Measurements from ENCODE around the gene RSAD1. TPM values are rescaled to one million over a fixed set of nuclear protein-coding genes. Genes with fewer than 3 reads are reported as not detected.

Gene RSAD1
- total and polyA plus RNA-seq, 11 donors: 30.9 to 50.0 (median 42.8) TPM

DNA sequence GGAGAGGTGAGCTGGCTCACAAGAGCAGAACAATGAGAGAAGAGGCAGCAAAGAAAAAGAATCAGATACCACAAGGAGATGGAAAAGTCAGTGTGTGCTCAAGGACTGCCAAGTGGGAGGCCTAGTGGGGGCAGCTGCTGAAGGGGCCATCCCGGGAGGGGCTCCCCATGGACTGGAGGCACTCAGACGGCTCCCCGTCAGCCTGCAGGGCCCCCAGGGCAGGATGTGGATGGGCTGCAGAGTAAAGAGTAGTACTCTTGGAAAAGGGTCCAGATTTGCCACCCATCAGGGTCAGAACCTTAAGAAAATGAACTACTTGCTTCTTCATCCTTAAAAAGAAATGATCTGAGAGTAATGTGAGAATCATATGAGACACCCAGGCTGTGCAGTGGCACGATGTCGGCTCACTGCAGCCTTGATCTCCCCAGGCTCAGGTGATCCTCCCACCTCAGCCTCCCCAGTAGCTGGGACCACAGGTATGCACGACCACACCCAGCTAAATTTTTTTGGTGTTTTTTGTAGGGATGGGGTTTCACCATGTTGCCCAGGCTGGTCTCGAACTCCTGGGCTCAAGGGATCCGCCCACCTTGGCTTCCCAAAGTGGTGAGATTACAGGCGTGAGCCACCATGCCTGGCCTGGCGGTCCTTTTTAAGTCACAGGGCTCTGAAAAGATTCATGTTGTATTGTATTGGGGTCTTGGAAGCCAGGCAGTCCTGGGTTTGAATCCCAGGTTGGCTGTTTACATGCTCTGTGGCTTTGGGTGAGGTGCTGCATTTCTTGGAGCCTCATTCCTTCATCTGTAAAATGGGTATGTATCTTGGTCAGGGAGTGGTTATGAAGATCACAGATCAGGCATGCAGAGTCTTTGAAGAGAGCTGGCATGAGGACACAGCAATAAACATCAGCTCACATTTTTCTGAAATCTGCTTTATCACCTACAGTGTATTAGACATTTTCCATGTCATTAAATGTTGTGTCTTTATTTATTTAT lies 37.5 kb upstream of the RSAD1 start:
- TF ChIP-seq, protein P1, sequence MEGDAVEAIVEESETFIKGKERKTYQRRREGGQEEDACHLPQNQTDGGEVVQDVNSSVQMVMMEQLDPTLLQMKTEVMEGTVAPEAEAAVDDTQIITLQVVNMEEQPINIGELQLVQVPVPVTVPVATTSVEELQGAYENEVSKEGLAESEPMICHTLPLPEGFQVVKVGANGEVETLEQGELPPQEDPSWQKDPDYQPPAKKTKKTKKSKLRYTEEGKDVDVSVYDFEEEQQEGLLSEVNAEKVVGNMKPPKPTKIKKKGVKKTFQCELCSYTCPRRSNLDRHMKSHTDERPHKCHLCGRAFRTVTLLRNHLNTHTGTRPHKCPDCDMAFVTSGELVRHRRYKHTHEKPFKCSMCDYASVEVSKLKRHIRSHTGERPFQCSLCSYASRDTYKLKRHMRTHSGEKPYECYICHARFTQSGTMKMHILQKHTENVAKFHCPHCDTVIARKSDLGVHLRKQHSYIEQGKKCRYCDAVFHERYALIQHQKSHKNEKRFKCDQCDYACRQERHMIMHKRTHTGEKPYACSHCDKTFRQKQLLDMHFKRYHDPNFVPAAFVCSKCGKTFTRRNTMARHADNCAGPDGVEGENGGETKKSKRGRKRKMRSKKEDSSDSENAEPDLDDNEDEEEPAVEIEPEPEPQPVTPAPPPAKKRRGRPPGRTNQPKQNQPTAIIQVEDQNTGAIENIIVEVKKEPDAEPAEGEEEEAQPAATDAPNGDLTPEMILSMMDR (IDR thresholded peaks at IDR 0.05): no peak
- TF ChIP-seq POLR2A (IDR thresholded peaks at IDR 0.05): no peak
- Histone ChIP-seq H3K27ac (no peak overlapping the region), H3K4me1 (peaks cover 0 to 16% (median 8%) of the 10 kb centered on the region in 12 donors), H3K36me3 (peaks cover 0 to 6% (median 0%) of the 10 kb centered on the region in 9 donors), H3K27me3 (no peaks in the 10 kb centered on the region), H3K9me3 (no peaks in the 10 kb centered on the region), H3K4me3 (no peak overlapping the region)
- 81 to 86% (median 84%) methylated on average over 9 to 10 of the region's 10 CpGs for WGBS, 4 donors
- intact Hi-C loops (cut with DNase I): no loop called here
- ATAC-seq: peak in 1 of 4 donors; percentile 30
- DNase-seq: no peak

DNA sequence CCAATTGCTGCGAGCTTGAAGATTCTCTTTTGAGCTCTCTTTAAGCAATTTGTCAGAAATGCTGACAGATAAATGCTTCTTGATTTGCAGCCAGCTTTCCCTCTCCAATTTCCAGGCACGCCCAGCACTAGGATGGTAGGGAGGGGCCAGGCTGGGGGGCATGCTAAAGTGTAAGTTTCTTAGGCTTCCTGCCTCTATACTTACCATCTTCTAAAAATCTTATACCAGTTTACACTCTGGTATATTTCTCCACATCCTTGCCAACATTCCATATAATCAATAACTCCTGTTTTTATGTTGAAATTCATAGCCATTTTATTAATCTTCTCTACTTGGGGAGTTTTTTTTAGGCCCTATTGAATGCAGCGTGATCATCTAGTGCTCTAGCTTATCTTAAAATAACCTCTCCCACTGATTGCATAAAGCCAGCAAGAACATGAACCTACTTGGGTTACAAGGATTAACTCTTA lies 35.1 kb upstream of the RSAD1 start:
- no peaks in the 10 kb centered on the region for H3K27me3 ChIP-seq
- ATAC-seq (peak in 2 of 4 donors; percentile 60 to 77), DNase-seq (no peak)
- peaks cover 0 to 6% (median 0%) of the 10 kb centered on the region in 9 donors for H3K36me3 ChIP-seq
- H3K4me3 ChIP-seq: no peak overlapping the region
- WGBS, 4 donors: 11 to 26% (median 19%) methylated on average over 3 of the region's 3 CpGs
- peak overlapping the region in 4 of 12 donors; percentile 1 to 30 (median 14) for H3K27ac ChIP-seq
- no peaks in the 10 kb centered on the region for H3K9me3 ChIP-seq
- peaks cover 0 to 22% (median 9%) of the 10 kb centered on the region in 12 donors for H3K4me1 ChIP-seq
- TF ChIP-seq POLR2A (IDR thresholded peaks at IDR 0.05): no peak
- TF ChIP-seq, protein P1 (IDR thresholded peaks at IDR 0.05): no peak
- intact Hi-C loops (cut with DNase I): no loop called here

DNA sequence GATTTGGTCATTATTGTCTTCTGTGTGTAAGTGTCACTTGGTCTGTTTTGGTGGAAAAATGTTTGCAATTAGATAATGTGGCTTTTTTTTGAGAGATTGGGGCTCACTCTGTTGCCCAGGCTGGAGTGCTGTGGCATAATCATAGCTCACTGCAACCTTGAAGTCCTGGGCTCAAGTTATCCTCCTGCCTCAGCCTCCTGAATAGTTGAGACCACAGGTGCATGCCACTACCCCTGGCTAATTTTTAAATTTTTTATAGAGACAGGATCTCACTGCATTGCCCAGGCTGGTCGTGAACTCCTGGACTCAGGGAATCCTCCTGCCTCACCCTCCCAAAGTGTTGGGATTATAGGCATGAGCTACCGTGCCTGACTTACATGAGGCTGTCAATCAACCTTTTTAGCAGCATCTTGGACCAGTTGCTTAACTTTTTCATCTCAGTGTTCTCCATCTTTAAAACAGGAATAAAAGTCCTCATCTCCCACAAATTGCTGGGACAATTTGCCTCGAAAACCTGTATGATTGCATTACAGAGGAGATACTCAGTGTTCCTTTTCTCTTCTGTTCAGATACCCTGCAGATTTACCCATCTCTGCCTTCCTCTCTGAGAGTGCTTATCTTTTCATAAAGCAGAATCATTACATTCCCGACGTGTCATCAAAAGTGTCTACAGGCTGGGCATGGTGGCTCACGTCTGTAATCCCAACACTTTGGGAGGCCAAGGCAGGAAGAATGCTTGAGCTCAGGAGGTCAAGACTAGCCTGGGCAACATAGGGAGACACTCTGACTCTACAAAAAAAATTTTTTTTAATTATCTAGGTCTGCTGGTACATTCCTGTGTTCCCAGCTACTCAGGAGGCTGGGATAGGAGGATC lies 33.6 kb upstream of the RSAD1 start:
- Histone ChIP-seq H3K4me3 (no peak overlapping the region), H3K27ac (no peak overlapping the region), H3K9me3 (no peaks in the 10 kb centered on the region), H3K4me1 (peaks cover 0 to 22% (median 9%) of the 10 kb centered on the region in 12 donors), H3K36me3 (no peaks in the 10 kb centered on the region), H3K27me3 (no peaks in the 10 kb centered on the region)
- TF ChIP-seq POLR2A (IDR thresholded peaks at IDR 0.05): no peak
- TF ChIP-seq, protein P1 (IDR thresholded peaks at IDR 0.05): no peak
- intact Hi-C loops (cut with DNase I): no loop called here
- no peak for DNase-seq
- ATAC-seq: no peak
- 84 to 90% (median 89%) methylated on average over 6 of the region's 6 CpGs for WGBS, 4 donors

All from heart left ventricle (tissue), 16 donors.